GM13976 (cell line): ENCODE measurements around the gene CYP4F8.
A peak's percentile ranks its signal among the peaks of the same experiment; 100 is the strongest.

Experiments
- DNase-seq: peaks from one replicate; pipeline ENCODE4 v3.0.0; 2012; ENCODE audit warnings: low spot score
- in situ Hi-C: fragments of 300-500 bp; cut with MboI; formaldehyde crosslinking; loops from one replicate; pipeline ENCODE4 v1.12.0; 2022; ENCODE audit warnings: low sequenced_read_pairs, mixed read lengths, inconsistent platforms; ENCODE audit not compliant: unreplicated experiment
- TF ChIP-seq, protein P1 (sequence below): IDR thresholded peaks from 2 replicates; pipeline ENCODE4 v1.5.1; 2012; ENCODE audit warnings: borderline replicate concordance, mild to moderate bottlenecking; ENCODE audit not compliant: insufficient read depth; ENCODE audit errors: extremely low read depth, missing control alignments, control extremely low read depth

CYP4F8 gene

DNA sequence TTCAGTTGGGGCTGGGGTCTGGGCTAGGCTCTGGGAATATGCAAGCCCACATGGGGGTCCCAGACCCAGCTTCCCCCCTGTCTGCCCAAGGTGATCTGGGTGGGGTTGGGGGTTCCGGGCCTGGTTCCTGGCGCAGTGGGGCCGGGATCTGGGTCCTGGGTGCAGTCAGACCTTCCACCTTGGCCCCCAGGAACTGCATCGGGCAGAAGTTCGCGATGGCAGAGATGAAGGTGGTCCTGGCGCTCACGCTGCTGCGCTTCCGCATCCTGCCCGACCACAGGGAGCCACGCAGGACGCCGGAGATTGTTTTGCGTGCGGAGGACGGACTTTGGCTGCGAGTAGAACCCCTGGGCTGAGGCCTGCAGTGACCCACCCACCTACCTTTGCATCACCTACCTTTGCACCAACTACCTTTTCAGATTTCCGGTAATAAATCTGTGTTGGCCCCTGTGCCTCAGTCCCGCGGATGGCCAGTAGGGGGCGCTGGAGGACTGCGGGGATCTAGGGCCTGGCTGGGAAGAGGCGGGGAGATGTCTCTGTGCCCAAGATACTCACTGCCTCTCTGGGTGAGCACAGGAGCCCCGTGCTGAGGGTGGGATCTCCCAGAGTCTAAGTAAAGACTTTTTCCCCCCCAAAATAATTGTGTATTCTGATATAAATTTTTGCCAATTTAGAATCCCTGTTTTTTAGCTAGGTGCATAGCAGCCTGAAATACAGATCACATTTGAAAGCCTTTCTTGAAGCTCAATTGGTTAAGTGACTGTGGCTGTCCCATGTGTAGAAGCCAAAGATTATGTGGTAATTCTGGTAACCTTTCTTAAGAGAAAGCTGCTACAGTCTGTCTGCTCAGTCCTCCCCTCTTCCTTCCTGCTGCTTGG lies 14.2 kb downstream of the CYP4F8 start:
- peak; percentile 90 for DNase-seq
- TF ChIP-seq, protein P1, sequence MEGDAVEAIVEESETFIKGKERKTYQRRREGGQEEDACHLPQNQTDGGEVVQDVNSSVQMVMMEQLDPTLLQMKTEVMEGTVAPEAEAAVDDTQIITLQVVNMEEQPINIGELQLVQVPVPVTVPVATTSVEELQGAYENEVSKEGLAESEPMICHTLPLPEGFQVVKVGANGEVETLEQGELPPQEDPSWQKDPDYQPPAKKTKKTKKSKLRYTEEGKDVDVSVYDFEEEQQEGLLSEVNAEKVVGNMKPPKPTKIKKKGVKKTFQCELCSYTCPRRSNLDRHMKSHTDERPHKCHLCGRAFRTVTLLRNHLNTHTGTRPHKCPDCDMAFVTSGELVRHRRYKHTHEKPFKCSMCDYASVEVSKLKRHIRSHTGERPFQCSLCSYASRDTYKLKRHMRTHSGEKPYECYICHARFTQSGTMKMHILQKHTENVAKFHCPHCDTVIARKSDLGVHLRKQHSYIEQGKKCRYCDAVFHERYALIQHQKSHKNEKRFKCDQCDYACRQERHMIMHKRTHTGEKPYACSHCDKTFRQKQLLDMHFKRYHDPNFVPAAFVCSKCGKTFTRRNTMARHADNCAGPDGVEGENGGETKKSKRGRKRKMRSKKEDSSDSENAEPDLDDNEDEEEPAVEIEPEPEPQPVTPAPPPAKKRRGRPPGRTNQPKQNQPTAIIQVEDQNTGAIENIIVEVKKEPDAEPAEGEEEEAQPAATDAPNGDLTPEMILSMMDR: peak; percentile 94
- in situ Hi-C loops: loop anchor here (25.0 kb wide), 3 partner anchors 408 to 758 kb away; partner anchors contain the start of genes AP1M1 and FAM32A

DNA sequence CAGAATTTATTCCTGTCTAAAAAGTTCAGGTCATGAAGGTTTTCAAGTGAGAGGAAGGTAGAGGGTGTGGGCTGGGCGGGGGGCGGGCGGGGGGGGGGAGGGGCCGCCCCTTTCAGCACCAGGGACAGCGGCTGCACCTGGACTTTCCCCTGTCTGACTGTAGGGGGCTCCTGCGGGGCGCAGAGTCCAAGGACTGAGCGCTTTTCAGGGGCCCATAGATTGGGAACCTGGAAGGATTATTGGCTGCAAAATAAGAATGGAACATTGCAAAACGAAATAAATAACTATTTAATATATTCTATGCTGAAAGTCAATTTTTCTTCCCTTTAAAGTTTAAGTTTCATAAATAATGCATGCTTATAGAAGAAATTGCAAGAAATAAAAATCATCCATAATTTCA lies 16.8 kb downstream of the CYP4F8 start:
- in situ Hi-C loops: loop anchor here (25.0 kb wide), 3 partner anchors 405 to 755 kb away; partner anchors contain the start of genes AP1M1 and FAM32A
- TF ChIP-seq, protein P1: peak; percentile 15
- DNase-seq: peak; percentile 49

DNA sequence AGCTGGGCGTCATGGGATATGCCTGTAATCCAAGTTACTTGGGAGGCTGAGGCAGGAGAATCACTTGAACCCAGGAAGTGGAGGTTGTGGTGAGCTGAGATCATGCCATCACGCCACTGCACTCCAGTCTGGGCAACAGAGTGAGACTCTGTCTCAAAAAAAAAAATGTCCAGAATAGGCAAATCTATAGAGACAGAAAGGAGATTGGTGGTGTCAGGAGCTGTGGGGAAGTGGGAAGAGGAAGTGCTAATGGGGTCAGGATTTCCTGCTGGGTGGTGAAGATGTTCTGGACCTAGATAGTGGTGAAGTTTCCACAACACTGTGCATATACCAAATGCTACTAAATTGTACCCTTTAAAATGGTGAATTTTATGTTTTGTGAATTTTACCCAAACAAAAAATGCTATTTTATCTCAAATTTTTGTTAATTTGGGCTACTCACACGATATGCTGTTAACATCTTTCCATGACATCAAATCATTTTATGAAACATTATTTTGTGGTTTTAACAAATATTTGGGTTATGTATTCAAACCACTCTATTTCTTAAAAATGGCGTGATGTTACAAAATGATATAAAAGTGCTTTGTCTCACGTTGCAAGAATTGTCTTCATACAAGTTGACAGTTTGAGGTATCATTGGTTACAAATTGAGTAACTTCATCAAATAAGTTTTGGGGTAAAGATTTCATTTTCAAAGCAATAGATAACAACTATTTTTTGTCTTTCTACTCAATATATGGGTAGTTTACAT lies 18.2 kb downstream of the CYP4F8 start:
- DNase-seq: no peak
- in situ Hi-C loops: loop anchor here (25.0 kb wide), 3 partner anchors 404 to 754 kb away; partner anchors contain the start of genes AP1M1 and FAM32A
- TF ChIP-seq, protein P1: no peak

DNA sequence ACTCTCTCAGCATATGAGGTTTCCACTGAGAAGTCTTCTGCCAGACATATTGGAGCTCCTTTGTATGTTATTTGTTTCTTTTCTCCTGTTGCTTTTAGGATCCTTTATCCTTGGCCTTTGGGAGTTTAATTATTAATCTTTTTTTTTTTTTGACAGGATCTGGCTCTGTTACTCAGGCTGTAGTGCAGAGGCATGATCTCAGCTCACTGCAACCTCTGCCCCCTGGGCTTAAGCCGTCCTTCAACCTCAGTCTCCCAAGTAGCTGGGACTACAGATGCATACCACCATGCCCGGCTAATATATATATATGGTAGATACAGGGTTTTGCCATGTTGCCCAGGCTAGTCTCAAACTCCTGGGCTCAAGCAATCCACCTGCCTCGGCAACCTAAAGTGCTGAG lies 19.1 kb downstream of the CYP4F8 start:
- in situ Hi-C loops: loop anchor here (25.0 kb wide), 3 partner anchors 403 to 753 kb away; partner anchors contain the start of genes AP1M1 and FAM32A
- DNase-seq: no peak
- TF ChIP-seq, protein P1: no peak

DNA sequence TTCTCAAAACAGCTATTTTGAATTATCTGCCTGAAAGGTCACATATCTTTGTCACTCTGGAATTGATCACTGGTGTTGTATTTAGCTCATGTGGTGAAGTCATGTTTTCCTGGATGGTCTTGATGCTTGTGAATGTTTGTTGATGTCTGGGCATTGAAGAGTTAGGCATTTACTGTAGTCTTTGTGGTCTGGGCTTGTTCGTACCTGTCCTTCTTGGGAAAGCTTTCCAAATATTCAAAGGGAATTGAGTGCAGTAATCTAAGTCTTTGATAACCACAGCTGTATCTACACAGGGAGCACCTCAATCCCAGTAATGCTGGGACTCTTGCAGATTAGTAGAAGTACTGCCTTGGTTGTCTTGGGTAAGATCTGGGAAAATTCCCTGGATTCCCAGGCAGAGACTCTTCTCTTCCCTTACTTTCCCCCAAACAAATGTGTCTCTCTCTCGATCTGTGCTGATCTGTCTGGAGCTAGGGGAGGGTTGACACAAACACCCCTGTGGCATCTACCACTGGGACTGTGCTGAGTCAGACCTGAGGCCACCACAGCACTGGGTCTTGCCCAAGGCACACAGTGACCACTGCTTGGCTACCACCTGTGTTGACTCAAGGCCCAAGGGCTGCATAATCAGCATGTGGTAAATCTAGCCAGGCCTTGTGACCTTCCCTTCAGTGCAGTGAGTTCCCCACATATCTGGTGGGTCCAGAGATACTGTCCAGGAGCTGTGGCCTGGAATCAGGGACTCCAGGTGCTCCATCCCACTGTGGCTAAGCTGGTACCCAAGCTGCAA lies 20.2 kb downstream of the CYP4F8 start:
- in situ Hi-C loops: loop anchor here (25.0 kb wide), 3 partner anchors 402 to 752 kb away; partner anchors contain the start of genes AP1M1 and FAM32A
- no peak for DNase-seq

More for the DNA sequence above, 20.2 kb downstream of the CYP4F8 start:
- TF ChIP-seq, protein P1: no peak
